Progenitor cell of endocrine pancreas (in vitro differentiated cells): ENCODE data around the gene YWHAB. TPM values are rescaled to one million over a fixed set of nuclear protein-coding genes. Genes with fewer than 3 reads are reported as not detected.

Experiments used
- DNase-seq: peaks from one replicate; pipeline ENCODE4 v3.0.0; 2021; ENCODE audit warnings: low spot score; ENCODE audit not compliant: unreplicated experiment
- H3K27ac Mint-ChIP-seq: 2 replicates; pipeline ENCODE4 v1.8.0; 2021; ENCODE audit warnings: mild to moderate bottlenecking, moderate library complexity, mixed read lengths
- H3K27me3 Mint-ChIP-seq: 2 replicates; pipeline ENCODE4 v1.8.0; 2021; ENCODE audit warnings: mixed read lengths
- H3K36me3 Mint-ChIP-seq: 2 replicates; pipeline ENCODE4 v1.8.0; 2022; ENCODE audit warnings: mixed read lengths; ENCODE audit not compliant: insufficient read depth
- H3K4me1 Mint-ChIP-seq: 2 replicates; pipeline ENCODE4 v1.8.0; 2021; ENCODE audit warnings: low read depth, mixed read lengths
- H3K4me3 Mint-ChIP-seq: 2 replicates; pipeline ENCODE4 v1.8.0; 2021; ENCODE audit warnings: low read depth, mild to moderate bottlenecking, moderate library complexity, mixed read lengths
- H3K9me3 Mint-ChIP-seq: 2 replicates; pipeline ENCODE4 v1.8.0; 2021; ENCODE audit warnings: low read depth, mixed read lengths
- CTCF ChIP-seq: fragments of 200-600 bp; sonication (generic); IDR thresholded peaks from one replicate; pipeline ENCODE4 v1.5.0; 2021; ENCODE audit warnings: antibody characterized with exemption, mild to moderate bottlenecking; ENCODE audit not compliant: unreplicated experiment
- total RNA-seq: library from RNA; stranded (reverse); gene quantifications from 2 replicates; pipeline ENCODE4 v1.2.1, GENCODE V29; 2021

Gene YWHAB
- total RNA-seq, 1 donor from 2014 or later, result 125 TPM

DNA sequence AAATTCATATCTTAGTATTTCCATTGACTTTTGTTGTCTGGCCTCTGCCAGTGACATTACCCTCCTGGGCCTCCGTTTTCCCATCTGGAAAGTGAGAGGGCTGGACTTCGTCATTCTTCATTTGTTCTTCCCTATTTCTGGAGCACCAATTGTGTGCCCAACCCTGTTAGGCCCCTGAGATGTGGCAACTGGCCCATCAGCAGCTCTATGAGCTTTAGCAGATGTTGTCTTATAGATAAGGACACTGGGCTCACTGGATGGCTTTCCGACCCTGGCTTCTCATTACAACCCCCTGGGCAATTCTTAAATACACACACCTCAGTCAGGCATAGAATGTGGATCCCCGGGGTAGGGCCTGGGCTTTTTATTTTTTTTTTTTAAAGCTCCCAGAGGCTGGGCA, 39.0 kb downstream of the YWHAB start:
- no peaks in the 10 kb centered on the region for H3K4me1 Mint-ChIP-seq
- no peak for DNase-seq
- peaks cover 8% of the 10 kb centered on the region for H3K36me3 Mint-ChIP-seq
- no peak overlapping the region for H3K4me3 Mint-ChIP-seq
- no peak overlapping the region for H3K27ac Mint-ChIP-seq
- no peaks in the 10 kb centered on the region for H3K27me3 Mint-ChIP-seq
- H3K9me3 Mint-ChIP-seq, result no peaks in the 10 kb centered on the region
- TF ChIP-seq CTCF, result no peak

- Mint-ChIP-seq H3K9me3 (no peaks in the 10 kb centered on the region), H3K27ac (no peak overlapping the region), H3K36me3 (peaks cover 12% of the 10 kb centered on the region), H3K4me3 (no peak overlapping the region), H3K27me3 (no peaks in the 10 kb centered on the region), H3K4me1 (no peaks in the 10 kb centered on the region)
- DNase-seq, result no peak
- TF ChIP-seq CTCF, result no peak
These were observed 43.1 kb downstream of the YWHAB start for GRCh38 chr20:44928595-44928994.

DNA sequence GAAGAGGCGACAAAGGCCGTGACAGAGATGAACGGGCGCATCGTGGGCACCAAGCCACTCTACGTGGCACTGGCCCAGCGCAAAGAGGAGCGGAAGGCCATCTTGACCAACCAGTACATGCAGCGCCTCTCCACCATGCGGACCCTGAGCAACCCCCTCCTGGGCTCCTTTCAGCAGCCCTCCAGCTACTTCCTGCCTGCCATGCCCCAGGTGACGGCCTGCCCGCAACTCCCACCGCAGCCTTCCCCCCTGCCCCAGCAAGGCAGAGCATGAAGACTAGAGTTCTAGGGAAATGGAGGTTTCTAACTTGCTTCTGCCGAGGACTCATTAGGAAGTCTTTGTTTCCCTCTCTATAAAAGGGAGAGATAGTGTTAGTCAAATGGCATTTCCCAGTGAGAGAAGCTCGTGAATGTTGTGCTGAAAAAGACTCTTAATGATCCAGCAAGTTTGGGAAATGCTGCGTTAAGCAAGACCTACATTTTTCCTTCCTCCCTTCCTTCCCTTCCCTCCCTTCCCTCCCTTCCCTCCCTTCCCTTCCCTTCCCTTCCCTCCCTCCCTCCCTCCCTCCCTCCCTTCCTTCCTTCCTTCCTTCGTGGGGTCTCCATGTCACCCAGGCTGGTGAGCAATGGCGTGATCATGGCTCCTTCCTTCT, 45.1 kb downstream of the YWHAB start:
- Mint-ChIP-seq H3K9me3 (no peaks in the 10 kb centered on the region), H3K4me3 (no peak overlapping the region), H3K27ac (no peak overlapping the region), H3K4me1 (peaks cover 4% of the 10 kb centered on the region), H3K36me3 (peaks cover 8% of the 10 kb centered on the region), H3K27me3 (no peaks in the 10 kb centered on the region)
- DNase-seq, result no peak
- no peak for TF ChIP-seq CTCF

DNA sequence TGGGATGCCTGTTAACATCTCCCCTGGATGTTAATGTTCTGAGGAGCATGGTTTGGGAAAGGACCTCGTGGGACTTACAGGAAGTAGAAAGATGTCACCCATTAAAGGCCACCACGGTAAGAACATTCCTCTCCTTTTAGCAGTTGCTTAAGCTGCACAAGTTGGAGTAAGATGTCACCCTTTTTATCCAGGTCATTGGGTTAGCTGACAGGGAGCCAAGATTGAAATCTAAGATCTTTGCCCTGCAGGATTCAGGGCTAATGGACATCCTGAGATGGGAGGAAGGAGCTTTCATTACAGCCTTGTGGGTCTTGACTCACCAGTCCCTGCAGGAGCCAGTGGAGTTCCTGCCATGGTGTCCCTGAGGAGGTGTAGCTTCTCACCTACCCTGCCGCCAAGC, 46.4 kb downstream of the YWHAB start:
- H3K4me3 Mint-ChIP-seq, result no peak overlapping the region
- DNase-seq, result no peak
- H3K9me3 Mint-ChIP-seq, result no peaks in the 10 kb centered on the region
- no peak overlapping the region for H3K27ac Mint-ChIP-seq
- H3K27me3 Mint-ChIP-seq, result no peaks in the 10 kb centered on the region
- H3K36me3 Mint-ChIP-seq, result peaks cover 11% of the 10 kb centered on the region
- no peak for TF ChIP-seq CTCF
- H3K4me1 Mint-ChIP-seq, result peaks cover 5% of the 10 kb centered on the region

- peaks cover 5% of the 10 kb centered on the region for H3K4me1 Mint-ChIP-seq
These were observed 47.4 kb downstream of the YWHAB start for GRCh38 chr20:44932916-44933315.

More at GRCh38 chr20:44932916-44933315, 47.4 kb downstream of the YWHAB start:
- Mint-ChIP-seq H3K36me3 (peaks cover 11% of the 10 kb centered on the region), H3K4me3 (no peak overlapping the region), H3K27ac (no peak overlapping the region), H3K27me3 (no peaks in the 10 kb centered on the region), H3K9me3 (no peaks in the 10 kb centered on the region)
- no peak for TF ChIP-seq CTCF
- no peak for DNase-seq
